Measurements from ENCODE around the gene UGT1A1. TPM values are rescaled to one million over a fixed set of nuclear protein-coding genes. Genes with fewer than 3 reads are reported as not detected.

Gene UGT1A1
- not detected for polyA plus RNA-seq (2013)

DNA sequence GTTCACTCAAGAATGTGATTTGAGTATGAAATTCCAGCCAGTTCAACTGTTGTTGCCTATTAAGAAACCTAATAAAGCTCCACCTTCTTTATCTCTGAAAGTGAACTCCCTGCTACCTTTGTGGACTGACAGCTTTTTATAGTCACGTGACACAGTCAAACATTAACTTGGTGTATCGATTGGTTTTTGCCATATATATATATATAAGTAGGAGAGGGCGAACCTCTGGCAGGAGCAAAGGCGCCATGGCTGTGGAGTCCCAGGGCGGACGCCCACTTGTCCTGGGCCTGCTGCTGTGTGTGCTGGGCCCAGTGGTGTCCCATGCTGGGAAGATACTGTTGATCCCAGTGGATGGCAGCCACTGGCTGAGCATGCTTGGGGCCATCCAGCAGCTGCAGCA lies at the start of gene UGT1A1:
TSS of gene UGT1A1 (plus strand) at position 228 of the 400 bp plus-strand sequence. CDS start at position 246, 18 bp downstream.
- no peak within 1 kb of the TSS for H3K27ac ChIP-seq (ENCODE audit: insufficient read depth in 1 of 2, low read depth in 1 of 2, low read length in 2 of 2, poor library complexity in 1 of 2, severe bottlenecking in 2 of 2)
- POLR2A ChIA-PET, result no interaction called here
- no peak for DNase-seq

DNA sequence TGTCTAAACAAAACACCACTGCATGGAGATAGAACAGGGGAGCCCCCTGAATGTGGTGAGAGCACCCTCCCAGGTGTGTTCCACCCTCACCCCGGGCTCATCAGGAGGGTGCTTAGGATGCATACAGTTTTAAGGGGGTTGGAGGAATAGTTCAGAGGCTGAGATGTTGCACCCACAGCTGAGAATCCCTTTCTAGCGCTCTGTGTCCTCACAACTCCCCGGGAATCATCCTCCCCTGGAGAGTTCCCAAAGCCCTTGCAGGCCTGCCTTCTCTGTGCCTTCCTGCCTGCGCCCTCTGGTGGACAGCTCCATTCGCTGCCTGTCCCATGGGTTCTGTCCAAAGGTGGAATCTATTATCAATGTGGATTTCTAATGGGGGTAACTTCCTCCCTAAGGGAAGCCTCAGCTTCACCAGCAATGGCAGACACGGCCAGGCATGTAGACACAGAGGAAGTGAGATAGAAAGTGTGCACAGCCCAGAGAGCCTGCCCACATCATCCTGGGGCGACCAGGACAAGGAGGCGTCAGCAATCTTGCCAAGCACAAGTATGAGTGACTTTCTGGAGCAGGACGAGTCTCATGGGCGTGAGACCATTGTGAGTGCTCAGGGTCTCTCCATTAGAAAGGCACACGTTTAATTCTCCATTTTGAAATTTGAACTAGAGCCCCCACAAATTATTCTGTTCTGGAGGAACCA lies 48.6 kb upstream of the UGT1A1 start:
- 52% methylated on average over 8 of the region's 11 CpGs for WGBS (ENCODE audit: insufficient coverage)
- H3K4me1 ChIP-seq (ENCODE audit: control extremely low read depth in 1 of 4, control insufficient read depth in 4 of 4, insufficient read depth in 4 of 4, low read length in 3 of 4), result no peaks in the 10 kb centered on the region
- POLR2A ChIA-PET, result no interaction called here
- H3K36me3 ChIP-seq (ENCODE audit: control insufficient read depth in 4 of 4, insufficient read depth in 4 of 4, low read length in 3 of 4), result no peaks in the 10 kb centered on the region
- CTCF ChIA-PET, result interaction anchor here (0.6 to 1.1 kb wide), 7 partner anchors 15 to 1955 kb away, joined by 3 to 4 read pairs (median 3); no protein-coding TSS in a partner anchor
- H3K9me3 ChIP-seq (ENCODE audit: control extremely low read depth in 1 of 5, control insufficient read depth in 4 of 5, insufficient read depth in 2 of 5, low read depth in 1 of 5, low read length in 4 of 5), result no peaks in the 10 kb centered on the region
- peak; percentile 46 to 69 (median 65) for DNase-seq
- no peaks in the 10 kb centered on the region for H3K27me3 ChIP-seq (replicated peaks in 2 of 5; ENCODE audit: control insufficient read depth in 4 of 5, insufficient read depth in 5 of 5, low read length in 4 of 5)
- H3K4me3 ChIP-seq (ENCODE audit: control insufficient read depth in 1 of 7, extremely low read depth in 1 of 7, insufficient read depth in 4 of 7, low read depth in 2 of 7, low read length in 6 of 7), result no peak overlapping the region
- H3K27ac ChIP-seq (ENCODE audit: insufficient read depth in 1 of 2, low read depth in 1 of 2, low read length in 2 of 2, poor library complexity in 1 of 2, severe bottlenecking in 2 of 2), result no peak overlapping the region

More for the DNA sequence above, at the start of gene UGT1A1:
- H3K27me3 ChIP-seq (replicated peaks in 2 of 5; ENCODE audit: control insufficient read depth in 4 of 5, insufficient read depth in 5 of 5, low read length in 4 of 5), result peaks cover 0 to 17% (median 4%) of the 10 kb centered on the region in 5 experiments
- H3K4me3 ChIP-seq (ENCODE audit: control insufficient read depth in 1 of 7, extremely low read depth in 1 of 7, insufficient read depth in 4 of 7, low read depth in 2 of 7, low read length in 6 of 7), result no peak within 1 kb of the TSS
- CTCF ChIA-PET, result no interaction called here
- H3K9me3 ChIP-seq (ENCODE audit: control extremely low read depth in 1 of 5, control insufficient read depth in 4 of 5, insufficient read depth in 2 of 5, low read depth in 1 of 5, low read length in 4 of 5), result no peaks in the 10 kb centered on the region
- 100% methylated on average over 1 of the region's 6 CpGs for WGBS (ENCODE audit: insufficient coverage)
- no peaks in the 10 kb centered on the region for H3K4me1 ChIP-seq (ENCODE audit: control extremely low read depth in 1 of 4, control insufficient read depth in 4 of 4, insufficient read depth in 4 of 4, low read length in 3 of 4)
- no peaks in the 10 kb centered on the region for H3K36me3 ChIP-seq (ENCODE audit: control insufficient read depth in 4 of 4, insufficient read depth in 4 of 4, low read length in 3 of 4)

GRCh38 chr2:233712611-233713261 lies 47.3 kb upstream of the UGT1A1 start, which contains the start of gene UGT1A5:
Gene UGT1A5 (plus strand): TSS chr2:233712907. CDS start chr2:233712992, 85 bp downstream.
- ChIA-PET POLR2A (no interaction called here), CTCF (interaction anchor here (0.9 kb wide), 1 partner anchor 13 kb away, joined by 3 read pairs; no protein-coding TSS in a partner anchor)
- DNase-seq, result no peak
- Histone ChIP-seq H3K27ac (ENCODE audit: insufficient read depth in 1 of 2, low read depth in 1 of 2, low read length in 2 of 2, poor library complexity in 1 of 2, severe bottlenecking in 2 of 2) (no peak within 1 kb of the TSS), H3K36me3 (ENCODE audit: control insufficient read depth in 4 of 4, insufficient read depth in 4 of 4, low read length in 3 of 4) (no peaks in the 10 kb centered on the region), H3K4me3 (ENCODE audit: control insufficient read depth in 1 of 7, extremely low read depth in 1 of 7, insufficient read depth in 4 of 7, low read depth in 2 of 7, low read length in 6 of 7) (no peak within 1 kb of the TSS), H3K9me3 (ENCODE audit: control extremely low read depth in 1 of 5, control insufficient read depth in 4 of 5, insufficient read depth in 2 of 5, low read depth in 1 of 5, low read length in 4 of 5) (no peaks in the 10 kb centered on the region), H3K27me3 (replicated peaks in 2 of 5; ENCODE audit: control insufficient read depth in 4 of 5, insufficient read depth in 5 of 5, low read length in 4 of 5) (peaks cover 0 to 4% (median 2%) of the 10 kb centered on the region in 5 experiments), H3K4me1 (ENCODE audit: control extremely low read depth in 1 of 4, control insufficient read depth in 4 of 4, insufficient read depth in 4 of 4, low read length in 3 of 4) (no peaks in the 10 kb centered on the region)
- 95% methylated on average over 14 of the region's 14 CpGs for WGBS (ENCODE audit: insufficient coverage)

DNA sequence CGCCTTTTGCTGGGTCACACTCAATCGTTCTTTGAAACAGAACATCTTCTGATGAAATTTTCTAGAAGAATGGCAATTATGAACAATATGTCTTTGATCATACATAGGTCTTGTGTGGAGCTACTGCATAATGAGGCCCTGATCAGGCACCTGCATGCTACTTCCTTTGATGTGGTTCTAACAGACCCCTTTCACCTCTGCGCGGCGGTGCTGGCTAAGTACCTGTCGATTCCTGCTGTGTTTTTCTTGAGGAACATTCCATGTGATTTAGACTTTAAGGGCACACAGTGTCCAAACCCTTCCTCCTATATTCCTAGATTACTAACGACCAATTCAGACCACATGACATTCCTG lies 46.8 kb upstream of the UGT1A1 start:
- DNase-seq, result no peak
- ChIA-PET CTCF (no interaction called here), POLR2A (no interaction called here)
- H3K36me3 ChIP-seq (ENCODE audit: control insufficient read depth in 4 of 4, insufficient read depth in 4 of 4, low read length in 3 of 4), result no peaks in the 10 kb centered on the region
- no peaks in the 10 kb centered on the region for H3K9me3 ChIP-seq (ENCODE audit: control extremely low read depth in 1 of 5, control insufficient read depth in 4 of 5, insufficient read depth in 2 of 5, low read depth in 1 of 5, low read length in 4 of 5)
- WGBS (ENCODE audit: insufficient coverage), result 87% methylated on average over 4 of the region's 7 CpGs
- no peaks in the 10 kb centered on the region for H3K4me1 ChIP-seq (ENCODE audit: control extremely low read depth in 1 of 4, control insufficient read depth in 4 of 4, insufficient read depth in 4 of 4, low read length in 3 of 4)
- no peak overlapping the region for H3K27ac ChIP-seq (ENCODE audit: insufficient read depth in 1 of 2, low read depth in 1 of 2, low read length in 2 of 2, poor library complexity in 1 of 2, severe bottlenecking in 2 of 2)
- H3K4me3 ChIP-seq (ENCODE audit: control insufficient read depth in 1 of 7, extremely low read depth in 1 of 7, insufficient read depth in 4 of 7, low read depth in 2 of 7, low read length in 6 of 7), result no peak overlapping the region
- H3K27me3 ChIP-seq (replicated peaks in 2 of 5; ENCODE audit: control insufficient read depth in 4 of 5, insufficient read depth in 5 of 5, low read length in 4 of 5), result peaks cover 0 to 4% (median 2%) of the 10 kb centered on the region in 5 experiments

- ChIA-PET POLR2A (no interaction called here), CTCF (no interaction called here)
- H3K27me3 ChIP-seq (replicated peaks in 2 of 5; ENCODE audit: control insufficient read depth in 4 of 5, insufficient read depth in 5 of 5, low read length in 4 of 5), result peaks cover 0 to 4% (median 2%) of the 10 kb centered on the region in 5 experiments
- DNase-seq, result peak in 2 of 3 donors; percentile 4 to 13
- no peaks in the 10 kb centered on the region for H3K4me1 ChIP-seq (ENCODE audit: control extremely low read depth in 1 of 4, control insufficient read depth in 4 of 4, insufficient read depth in 4 of 4, low read length in 3 of 4)
- no peaks in the 10 kb centered on the region for H3K9me3 ChIP-seq (ENCODE audit: control extremely low read depth in 1 of 5, control insufficient read depth in 4 of 5, insufficient read depth in 2 of 5, low read depth in 1 of 5, low read length in 4 of 5)
- H3K27ac ChIP-seq (ENCODE audit: insufficient read depth in 1 of 2, low read depth in 1 of 2, low read length in 2 of 2, poor library complexity in 1 of 2, severe bottlenecking in 2 of 2), result no peak overlapping the region
- WGBS (ENCODE audit: insufficient coverage), result 74% methylated on average over 2 of the region's 2 CpGs
- H3K36me3 ChIP-seq (ENCODE audit: control insufficient read depth in 4 of 4, insufficient read depth in 4 of 4, low read length in 3 of 4), result no peaks in the 10 kb centered on the region
- no peak overlapping the region for H3K4me3 ChIP-seq (ENCODE audit: control insufficient read depth in 1 of 7, extremely low read depth in 1 of 7, insufficient read depth in 4 of 7, low read depth in 2 of 7, low read length in 6 of 7)
These were observed 45.9 kb upstream of the UGT1A1 start for GRCh38 chr2:233714121-233714520.

- DNase-seq, result no peak
- no peaks in the 10 kb centered on the region for H3K4me1 ChIP-seq (ENCODE audit: control extremely low read depth in 1 of 4, control insufficient read depth in 4 of 4, insufficient read depth in 4 of 4, low read length in 3 of 4)
- ChIA-PET POLR2A (no interaction called here), CTCF (no interaction called here)
- no peaks in the 10 kb centered on the region for H3K36me3 ChIP-seq (ENCODE audit: control insufficient read depth in 4 of 4, insufficient read depth in 4 of 4, low read length in 3 of 4)
- H3K9me3 ChIP-seq (ENCODE audit: control extremely low read depth in 1 of 5, control insufficient read depth in 4 of 5, insufficient read depth in 2 of 5, low read depth in 1 of 5, low read length in 4 of 5), result no peaks in the 10 kb centered on the region
- no peak within 1 kb of the TSS for H3K4me3 ChIP-seq (ENCODE audit: control insufficient read depth in 1 of 7, extremely low read depth in 1 of 7, insufficient read depth in 4 of 7, low read depth in 2 of 7, low read length in 6 of 7)
- H3K27ac ChIP-seq (ENCODE audit: insufficient read depth in 1 of 2, low read depth in 1 of 2, low read length in 2 of 2, poor library complexity in 1 of 2, severe bottlenecking in 2 of 2), result no peak within 1 kb of the TSS
- 96% methylated on average over 7 of the region's 7 CpGs for WGBS (ENCODE audit: insufficient coverage)
- H3K27me3 ChIP-seq (replicated peaks in 2 of 5; ENCODE audit: control insufficient read depth in 4 of 5, insufficient read depth in 5 of 5, low read length in 4 of 5), result peaks cover 0 to 4% (median 2%) of the 10 kb centered on the region in 5 experiments
These were observed 41.5 kb upstream of the UGT1A1 start, which contains the start of gene UGT1A4 for GRCh38 chr2:233718552-233718951. Gene UGT1A4 (plus strand): TSS chr2:233718736. CDS start chr2:233718821, 85 bp downstream.

- DNase-seq, result no peak
- CTCF ChIA-PET, result interaction anchor here (1.0 kb wide), 1 partner anchor 37 kb away, joined by 3 read pairs; the partner anchor contains the start of gene UGT1A6
- Histone ChIP-seq H3K4me1 (ENCODE audit: control extremely low read depth in 1 of 4, control insufficient read depth in 4 of 4, insufficient read depth in 4 of 4, low read length in 3 of 4) (no peaks in the 10 kb centered on the region), H3K27me3 (replicated peaks in 2 of 5; ENCODE audit: control insufficient read depth in 4 of 5, insufficient read depth in 5 of 5, low read length in 4 of 5) (peaks cover 0 to 2% (median 0%) of the 10 kb centered on the region in 5 experiments), H3K36me3 (ENCODE audit: control insufficient read depth in 4 of 4, insufficient read depth in 4 of 4, low read length in 3 of 4) (no peaks in the 10 kb centered on the region), H3K27ac (ENCODE audit: insufficient read depth in 1 of 2, low read depth in 1 of 2, low read length in 2 of 2, poor library complexity in 1 of 2, severe bottlenecking in 2 of 2) (no peak within 1 kb of the TSS), H3K4me3 (ENCODE audit: control insufficient read depth in 1 of 7, extremely low read depth in 1 of 7, insufficient read depth in 4 of 7, low read depth in 2 of 7, low read length in 6 of 7) (no peak within 1 kb of the TSS), H3K9me3 (ENCODE audit: control extremely low read depth in 1 of 5, control insufficient read depth in 4 of 5, insufficient read depth in 2 of 5, low read depth in 1 of 5, low read length in 4 of 5) (peaks cover 0 to 2% (median 0%) of the 10 kb centered on the region in 5 experiments)
- 92% methylated on average over 8 of the region's 8 CpGs for WGBS (ENCODE audit: insufficient coverage)
- POLR2A ChIA-PET, result no interaction called here
These were observed 31.3 kb upstream of the UGT1A1 start, which contains the start of gene UGT1A3 for GRCh38 chr2:233728723-233729301. Gene UGT1A3 (plus strand): TSS chr2:233729042. CDS start chr2:233729127, 85 bp downstream.
